ENCODE data around the gene ARFIP1.
"Not testable (repeated sequence)": the region's sequence is repeated elsewhere in the genome, so short reads cannot be mapped to it uniquely, and the experiment has no call there.

Gene ARFIP1

DNA sequence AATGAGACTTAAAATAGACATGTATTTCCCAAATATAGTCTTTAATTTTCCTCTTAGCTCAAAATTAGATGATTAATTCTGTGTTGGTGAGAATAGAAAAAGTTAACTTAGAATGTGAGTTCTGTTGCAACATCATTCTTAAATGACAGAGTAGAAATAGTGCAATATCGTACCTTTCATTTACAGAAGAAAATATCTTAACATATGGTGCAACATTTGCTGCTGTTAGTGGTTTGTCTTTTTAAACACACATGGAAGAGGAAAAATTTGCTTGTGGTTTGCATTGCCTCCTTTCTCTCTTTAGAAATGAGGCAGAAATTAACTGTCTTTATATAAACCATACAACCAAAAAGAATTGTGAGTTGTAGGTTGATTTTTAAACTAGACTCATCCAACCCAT lies 117.1 kb downstream of the ARFIP1 start:
- DNase-seq (ENCODE audit: low read depth in 2 of 2), result no peak

DNA sequence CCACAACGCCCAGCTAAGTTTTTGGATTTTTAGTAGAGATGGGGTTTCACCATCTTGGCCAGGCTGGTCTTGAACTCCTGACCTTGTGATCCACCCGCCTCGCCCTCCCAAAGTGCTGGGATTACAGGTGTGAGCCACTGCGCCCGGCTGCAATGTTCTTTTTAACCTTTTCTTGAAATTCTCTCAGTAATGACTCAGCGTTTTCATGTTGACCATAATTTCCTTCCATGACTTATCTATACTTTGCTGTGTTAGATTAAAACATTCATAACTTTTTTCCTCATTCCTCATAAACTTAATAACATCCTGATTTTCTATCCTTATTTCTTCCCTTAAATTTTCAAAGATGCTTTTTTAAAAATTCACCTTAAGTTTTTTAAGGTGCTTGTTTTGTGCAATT lies 118.4 kb downstream of the ARFIP1 start:
- DNase-seq (ENCODE audit: low read depth in 2 of 2), result not testable (repeated sequence)

DNA sequence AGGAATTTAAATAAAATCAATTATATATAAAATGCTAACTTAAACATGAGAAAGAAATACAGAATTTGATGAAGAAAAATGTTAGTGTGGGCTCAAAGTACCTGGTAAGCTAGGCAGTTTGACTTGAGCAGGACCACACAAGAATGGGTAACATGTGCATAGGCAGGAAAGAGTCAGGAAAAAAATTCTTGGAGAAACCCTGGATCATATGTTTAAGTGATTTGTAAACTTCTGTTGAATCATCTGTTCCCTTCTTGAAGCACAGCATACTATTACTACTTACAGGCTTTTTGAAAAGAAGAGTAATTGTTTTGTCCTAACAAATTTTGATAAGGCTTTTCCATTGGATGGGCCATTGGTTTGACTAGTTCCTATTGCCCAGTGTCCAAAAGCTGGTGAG lies 118.9 kb downstream of the ARFIP1 start:
- DNase-seq (ENCODE audit: low read depth in 2 of 2), result no peak

DNA sequence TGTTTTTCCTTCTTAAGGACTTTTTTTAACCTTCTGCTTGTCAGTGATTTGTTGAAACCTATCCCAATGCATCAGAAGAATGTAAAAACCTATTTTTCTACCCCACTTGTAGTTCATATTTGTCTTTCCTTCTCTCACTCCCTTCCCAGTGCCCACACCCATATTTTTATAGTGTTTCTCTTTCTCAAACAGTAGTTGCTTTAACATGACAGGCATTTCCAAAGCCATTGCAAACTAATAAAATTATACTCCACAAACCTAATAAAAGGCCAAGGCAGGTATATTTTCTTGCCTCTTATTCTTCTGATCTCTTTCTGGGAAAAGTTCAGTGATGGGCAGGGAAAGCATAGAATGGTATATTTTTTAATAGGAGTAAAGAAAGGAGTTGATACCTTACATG lies 120.6 kb downstream of the ARFIP1 start:
- no peak for DNase-seq (ENCODE audit: low read depth in 2 of 2)

DNA sequence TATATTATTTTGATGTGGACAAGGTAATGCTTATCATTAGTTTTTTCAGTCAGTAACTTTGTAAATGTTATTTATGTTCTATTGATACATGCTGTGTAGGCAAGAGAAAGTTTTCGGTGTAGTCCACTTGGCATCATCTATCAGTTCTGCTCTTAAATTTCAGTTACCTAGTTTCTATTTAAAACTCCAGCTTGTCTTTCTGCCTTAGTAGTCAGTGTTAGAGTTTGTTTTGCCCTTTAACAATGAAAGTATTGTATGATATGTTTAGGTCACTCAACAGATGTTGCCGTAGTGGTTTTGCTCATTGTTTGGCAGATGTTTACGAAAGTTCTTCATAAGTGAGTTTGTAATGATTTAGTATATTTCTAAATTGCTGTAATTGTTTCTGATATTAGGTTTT lies 121.5 kb downstream of the ARFIP1 start:
- DNase-seq (ENCODE audit: low read depth in 2 of 2), result no peak

DNA sequence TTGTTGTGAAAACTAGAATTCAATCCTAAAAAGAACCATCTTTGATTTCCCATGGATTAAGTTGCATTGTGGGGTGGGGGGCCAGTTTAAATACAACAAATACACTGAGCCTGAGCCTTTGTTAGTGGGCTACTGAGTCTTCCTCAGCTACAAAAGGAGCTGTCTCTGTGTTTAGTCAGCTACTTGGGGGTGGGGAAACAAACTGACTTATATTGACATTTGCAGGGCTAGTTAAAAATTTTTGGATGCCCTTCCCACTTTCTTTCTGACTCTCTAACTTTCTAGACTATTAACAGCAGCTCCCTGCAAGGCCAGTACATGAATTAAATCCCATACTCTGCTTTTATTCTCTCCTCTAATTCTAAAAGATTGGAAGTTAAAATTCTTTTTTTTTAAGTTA lies 123.9 kb downstream of the ARFIP1 start:
- no peak for DNase-seq (ENCODE audit: low read depth in 2 of 2)

DNA sequence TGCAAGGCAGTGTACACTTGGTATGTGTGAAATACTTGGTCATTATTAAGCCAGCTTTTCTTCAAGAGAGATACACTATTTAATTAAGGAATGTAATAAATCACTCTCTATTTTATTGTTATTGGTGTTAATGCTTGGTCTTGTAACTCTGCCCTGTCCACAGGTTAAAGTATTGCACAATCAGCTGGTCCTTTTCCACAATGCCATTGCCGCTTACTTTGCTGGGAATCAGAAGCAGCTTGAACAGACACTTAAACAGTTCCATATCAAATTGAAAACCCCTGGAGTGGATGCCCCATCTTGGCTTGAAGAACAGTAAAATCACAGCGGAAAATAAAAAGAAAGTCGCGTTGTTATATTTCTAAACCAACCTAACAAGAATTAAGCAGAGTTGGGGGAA lies 130.1 kb downstream of the ARFIP1 start:
- no peak for DNase-seq (ENCODE audit: low read depth in 2 of 2)

DNA sequence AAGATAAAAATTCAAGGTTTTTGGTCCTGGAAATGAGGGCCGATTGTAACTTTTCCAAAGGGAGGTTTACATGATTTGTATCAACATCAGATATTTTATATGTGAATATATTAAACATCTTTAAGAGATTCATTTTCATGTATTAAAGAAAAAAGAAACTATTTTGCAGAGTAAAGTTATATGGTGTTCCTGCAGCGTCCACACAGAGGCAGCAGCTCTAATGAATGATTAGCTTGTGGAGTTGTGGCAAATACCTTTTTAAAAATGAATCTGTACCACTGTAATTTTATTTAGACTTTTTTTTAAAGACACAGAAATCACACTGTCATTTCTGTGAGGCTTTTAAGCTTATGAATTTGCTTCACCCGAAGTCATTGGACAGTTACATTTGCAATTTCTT lies 130.8 kb downstream of the ARFIP1 start:
- no peak for DNase-seq (ENCODE audit: low read depth in 2 of 2)

DNA sequence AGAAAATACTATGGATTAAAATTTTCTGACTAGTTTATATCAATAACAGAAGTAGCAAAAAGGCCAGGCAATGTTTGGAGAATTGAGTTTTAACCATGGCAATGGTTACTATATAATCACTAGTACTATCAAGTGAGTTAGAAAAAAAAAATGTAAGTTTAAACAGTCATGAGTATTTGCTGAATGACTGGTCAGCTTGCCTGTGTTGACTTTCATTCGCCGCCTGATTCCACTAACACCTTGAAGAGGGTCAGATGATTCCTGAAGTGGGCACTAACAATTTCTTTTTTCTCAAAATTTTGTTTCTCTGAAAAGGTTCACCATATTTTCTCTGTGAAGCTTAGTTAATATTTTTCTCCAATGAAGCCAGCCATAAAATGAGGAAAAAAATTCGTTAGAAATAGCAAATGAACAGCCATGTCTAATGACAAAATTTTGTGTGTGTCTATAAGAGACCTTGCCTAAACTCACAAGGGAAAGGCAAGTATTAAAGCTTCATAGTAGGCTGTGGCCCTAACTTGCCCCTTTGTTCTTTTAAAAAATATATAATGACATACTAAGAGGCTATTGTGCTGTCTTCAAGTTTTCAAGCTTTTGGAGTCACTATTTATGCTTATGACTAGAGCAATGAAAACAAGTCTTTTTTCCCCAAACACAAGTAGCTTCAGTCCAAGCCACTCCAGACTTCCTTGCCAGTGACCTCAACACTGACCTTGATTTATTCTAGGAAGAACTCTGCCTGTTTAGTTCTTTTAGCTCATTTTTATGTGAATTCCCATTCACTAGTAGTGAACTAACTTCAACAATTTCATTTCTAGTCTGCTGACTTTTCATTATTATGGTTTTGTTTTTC lies 138.0 kb downstream of the ARFIP1 start:
- DNase-seq (ENCODE audit: low read depth in 2 of 2), result no peak

DNA sequence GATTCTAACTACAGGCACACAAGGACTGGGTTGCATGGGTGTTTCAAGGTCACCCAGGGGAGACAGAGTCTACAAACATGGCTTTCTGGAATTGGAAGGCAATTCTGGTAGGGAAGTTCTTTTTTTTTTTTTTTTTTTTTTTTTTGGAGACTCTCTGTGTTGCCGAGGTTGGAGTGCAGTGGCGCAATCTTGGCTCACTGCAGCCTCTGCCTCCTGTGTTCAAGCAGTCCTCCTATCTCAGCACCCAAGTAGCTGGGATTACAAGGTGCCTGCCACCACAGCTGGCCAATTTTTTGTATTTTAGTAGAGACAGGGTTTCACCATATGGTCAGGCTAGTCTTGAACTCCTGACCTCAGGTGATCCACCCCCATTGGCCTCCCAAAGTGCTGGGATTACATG lies 140.1 kb downstream of the ARFIP1 start:
- no peak for DNase-seq (ENCODE audit: low read depth in 2 of 2)

DNA sequence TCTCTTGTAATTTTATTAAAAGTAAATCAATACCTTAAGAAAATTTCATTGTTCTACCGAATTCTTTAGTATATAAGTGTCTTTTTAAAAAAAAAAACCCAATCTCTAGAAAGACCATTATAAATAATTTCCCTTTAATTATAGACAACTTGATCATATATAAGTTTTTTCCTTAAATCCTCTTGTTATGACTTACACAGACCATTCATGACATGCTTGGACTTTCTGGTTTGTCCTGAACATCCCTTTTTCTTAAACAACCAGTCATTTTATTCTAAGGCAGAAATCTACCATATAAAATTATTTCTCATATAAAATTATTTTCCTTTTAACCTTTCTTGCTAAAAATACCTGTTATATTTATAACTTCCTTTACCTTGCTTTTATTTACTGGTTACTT lies 141.0 kb downstream of the ARFIP1 start:
- DNase-seq (ENCODE audit: low read depth in 2 of 2), result no peak

DNA sequence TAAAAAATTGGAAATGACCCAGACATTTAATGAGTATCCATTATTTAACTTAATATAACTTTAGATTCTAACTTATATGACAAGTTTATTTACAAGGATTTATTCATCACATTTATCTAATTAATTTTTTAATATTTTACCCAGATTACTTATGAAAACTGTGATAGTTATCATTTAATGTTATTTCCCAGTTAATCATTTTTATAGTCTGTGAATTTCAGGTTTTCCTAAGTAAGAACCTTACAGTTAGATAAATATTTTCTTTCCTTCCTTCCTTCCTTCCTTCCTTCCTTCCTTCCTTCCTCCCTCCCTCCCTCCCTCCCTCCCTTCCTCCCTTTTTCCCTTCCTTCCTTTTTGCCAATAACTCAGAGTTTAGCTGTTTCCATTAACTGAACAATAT lies 141.5 kb downstream of the ARFIP1 start:
- DNase-seq (ENCODE audit: low read depth in 2 of 2), result no peak

DNA sequence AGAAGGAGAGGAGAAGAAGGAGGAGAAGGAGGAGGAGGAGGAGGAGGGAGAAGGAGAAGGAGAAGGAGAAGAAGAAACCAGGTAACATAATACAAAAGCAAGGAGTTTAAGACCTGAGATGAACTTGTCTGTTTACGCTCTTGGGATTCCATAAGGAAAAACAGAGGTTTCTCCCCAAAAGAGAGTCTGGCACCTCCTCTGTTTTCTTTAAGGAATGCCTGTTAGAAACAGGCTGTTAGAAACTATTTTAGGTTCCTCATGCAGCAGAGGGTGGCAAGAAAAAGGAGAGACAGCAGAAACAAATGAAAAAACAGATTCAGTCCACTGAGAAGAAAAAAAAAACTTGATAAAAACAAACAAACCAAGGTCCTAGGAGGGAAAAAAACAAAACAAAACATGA lies 146.1 kb downstream of the ARFIP1 start:
- DNase-seq (ENCODE audit: low read depth in 2 of 2), result no peak

DNA sequence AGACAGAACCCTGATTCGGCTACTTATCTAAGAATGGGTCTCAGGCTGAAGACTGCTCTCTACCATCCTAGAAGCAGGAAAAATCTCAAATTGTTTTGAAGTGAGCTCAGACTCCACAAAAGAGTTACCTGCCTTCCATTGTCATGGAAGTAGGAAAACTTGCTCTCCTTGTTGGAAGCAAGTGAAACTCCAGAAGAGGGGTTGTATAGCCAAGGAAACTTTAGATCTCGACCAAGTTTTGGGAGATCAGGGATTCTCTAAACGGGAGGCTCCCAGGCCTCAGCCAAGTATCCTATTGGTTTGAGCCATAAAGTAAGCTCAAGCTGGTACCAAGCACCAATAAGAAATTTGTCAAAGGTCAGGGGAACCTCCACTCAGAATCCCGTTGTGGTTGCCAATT lies 147.2 kb downstream of the ARFIP1 start:
- DNase-seq (ENCODE audit: low read depth in 2 of 2), result no peak

DNA sequence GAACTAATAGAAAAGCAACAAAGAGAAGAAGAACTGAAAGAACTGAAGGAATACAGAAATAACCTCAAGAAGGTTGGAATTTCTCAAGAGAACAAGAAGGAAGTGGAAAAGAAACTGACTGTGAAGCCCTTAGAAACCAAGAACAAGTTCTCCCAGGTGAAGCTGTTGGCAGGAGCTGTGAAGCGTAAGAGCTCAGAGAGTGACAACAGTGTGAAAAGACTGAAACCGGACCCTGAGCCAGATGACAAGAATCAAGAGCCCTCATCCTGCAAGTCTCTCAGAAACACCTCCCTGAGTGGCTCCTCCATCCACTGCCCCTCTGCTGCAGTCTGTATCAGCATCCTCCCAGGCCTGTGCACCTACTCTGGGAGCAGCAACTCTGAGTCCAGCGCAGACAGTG lies 148.0 kb downstream of the ARFIP1 start:
- DNase-seq (ENCODE audit: low read depth in 2 of 2), result no peak

DNA sequence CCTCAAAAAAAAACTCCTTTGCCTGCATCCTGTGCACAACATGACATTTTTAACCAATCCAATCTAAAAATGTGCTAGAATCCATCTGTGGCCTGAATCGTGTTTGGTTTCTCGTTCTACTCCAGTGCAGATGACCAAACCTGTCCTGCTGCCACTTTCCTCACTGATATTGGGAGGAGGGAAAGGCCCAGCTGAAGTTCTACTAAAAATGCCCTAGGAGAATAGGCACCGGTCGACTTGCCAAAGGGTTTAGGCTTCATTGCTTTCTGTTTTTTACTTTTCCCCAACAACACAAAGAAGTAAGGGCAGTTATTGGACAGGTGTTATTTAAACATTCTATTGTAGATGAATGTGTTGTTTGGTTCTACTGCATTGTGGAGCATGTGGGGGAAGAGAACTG lies 148.5 kb downstream of the ARFIP1 start:
- no peak for DNase-seq (ENCODE audit: low read depth in 2 of 2)

DNA sequence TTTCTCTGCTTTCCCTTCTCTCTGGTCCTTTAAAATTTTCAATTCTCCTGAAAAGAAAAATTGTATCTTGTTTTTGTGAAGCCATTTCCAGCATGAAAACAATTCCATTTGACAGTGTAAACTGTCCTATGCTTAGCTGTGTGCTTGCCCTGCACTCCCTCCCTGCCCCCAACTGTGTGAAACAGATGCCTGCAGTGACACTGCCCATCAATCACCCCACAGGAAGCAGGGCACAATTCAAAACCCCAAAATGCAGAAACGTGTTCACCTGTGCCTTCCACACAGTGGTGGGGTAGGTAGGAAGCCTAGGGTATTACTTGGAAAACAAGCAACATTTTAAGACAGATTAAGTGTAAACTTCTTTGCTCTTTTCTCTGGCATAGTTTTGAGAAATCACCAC lies 150.1 kb downstream of the ARFIP1 start:
- DNase-seq (ENCODE audit: low read depth in 2 of 2), result no peak

DNA sequence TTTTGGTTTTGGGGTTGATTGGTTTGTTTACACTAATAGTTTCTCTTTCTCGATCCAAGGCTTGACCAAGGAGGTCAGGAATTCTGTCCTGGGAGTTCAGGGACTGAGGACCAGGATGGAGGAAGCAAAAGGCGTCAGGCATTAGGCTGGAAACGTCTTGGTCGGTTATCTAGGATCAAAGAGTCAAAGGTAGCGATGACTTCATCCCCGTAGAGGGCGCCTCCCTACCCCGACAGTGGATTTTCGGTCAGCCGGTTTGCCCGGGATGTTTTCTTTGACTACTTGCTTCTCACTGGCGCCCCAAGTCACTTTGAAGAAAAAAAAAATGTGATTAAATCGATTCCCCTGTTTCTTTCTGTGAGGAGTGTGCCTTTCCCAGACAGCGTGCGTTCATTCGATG lies 155.4 kb downstream of the ARFIP1 start:
- no peak for DNase-seq (ENCODE audit: low read depth in 2 of 2)

DNA sequence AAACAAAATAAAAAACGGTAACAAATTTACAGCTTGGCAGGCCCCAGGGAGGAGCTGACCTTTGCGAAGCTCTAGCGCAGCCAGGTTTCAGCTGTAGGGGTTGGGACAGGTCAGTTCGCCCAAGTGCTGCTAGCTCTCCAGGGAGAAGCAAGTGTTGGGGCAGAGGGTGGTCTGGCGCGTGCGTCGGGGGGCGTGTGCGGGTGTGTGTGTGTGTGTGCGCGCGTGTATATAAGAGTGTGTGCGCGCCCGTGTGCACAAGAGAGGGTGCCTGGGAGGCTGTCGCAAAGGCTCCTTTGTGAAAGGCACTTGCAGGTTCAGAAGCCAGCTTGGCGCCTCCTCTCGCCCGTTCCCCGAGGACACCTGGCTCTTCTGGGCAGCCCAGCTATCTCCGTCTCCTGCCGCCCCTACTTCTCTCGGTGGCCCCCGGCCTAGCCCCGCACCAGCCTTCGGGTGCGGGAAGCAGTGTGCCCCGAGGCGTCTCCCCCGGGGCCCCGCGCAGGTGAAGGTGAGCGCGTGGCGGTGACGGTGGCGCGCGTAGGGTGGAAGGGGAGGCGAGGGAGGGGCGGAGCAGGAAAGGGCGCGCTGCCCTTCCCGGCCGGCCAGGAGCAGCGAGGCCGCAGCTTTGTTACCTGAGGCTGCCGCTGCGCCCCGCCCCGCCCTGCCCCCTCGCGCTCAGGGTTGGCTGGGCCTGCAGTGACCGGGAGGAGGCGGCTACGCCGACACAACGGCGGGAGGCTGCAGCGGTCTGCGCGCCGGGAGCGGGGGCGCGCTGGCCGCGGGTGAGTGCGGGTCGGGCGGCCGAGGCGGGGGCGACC lies 156.1 kb downstream of the ARFIP1 start, which contains the start of gene FHDC1:
TSS of gene FHDC1 (plus strand) at position 693 of the 815 bp plus-strand sequence. CDS start 6,735 bp downstream, outside the sequence.
- DNase-seq (ENCODE audit: low read depth in 2 of 2), result no peak

DNA sequence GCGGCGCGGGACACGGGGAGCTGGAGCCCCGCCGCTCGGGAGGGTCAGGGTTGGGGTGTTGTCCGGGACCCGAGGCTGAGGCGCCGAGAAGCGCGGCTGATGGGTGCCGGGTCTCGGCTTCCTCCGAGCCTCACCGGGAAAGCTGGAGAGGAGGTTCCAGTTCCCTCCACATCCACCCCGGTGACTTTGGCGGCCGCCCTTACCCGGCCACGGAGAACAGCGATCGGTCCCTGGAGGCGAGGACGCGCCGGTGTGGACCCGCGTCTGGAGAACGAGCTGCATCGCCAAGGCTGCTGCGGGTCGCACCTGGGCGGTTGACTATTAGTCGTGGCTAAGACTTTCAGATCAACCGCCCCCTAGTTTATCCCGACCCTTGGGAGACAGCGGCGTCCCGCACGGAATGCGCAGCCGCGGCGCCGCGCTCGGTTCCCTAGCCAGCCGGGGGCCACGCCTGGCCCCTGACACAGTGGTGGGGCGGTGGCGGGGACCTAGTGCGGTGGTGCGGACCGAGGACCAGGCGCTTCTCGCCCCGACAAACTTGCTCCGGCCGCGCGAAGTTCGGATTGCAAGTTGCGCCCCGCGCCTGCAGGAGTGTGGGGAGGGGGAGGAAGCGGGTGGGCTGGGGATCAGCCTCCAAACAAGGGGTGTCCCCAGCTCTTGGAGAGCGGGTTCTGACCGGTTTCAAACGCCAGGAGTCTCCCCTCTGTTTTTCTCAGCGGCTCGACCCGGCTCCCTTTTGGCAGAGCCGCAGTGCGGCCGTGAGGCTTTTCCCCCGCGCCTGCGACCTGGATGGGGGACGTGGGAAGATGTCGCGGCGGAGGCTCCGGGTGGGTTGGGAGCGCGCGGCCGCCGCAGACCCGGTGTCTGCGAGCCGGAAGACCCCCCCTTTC lies 156.9 kb downstream of the ARFIP1 start:
- no peak for DNase-seq (ENCODE audit: low read depth in 2 of 2)

DNA sequence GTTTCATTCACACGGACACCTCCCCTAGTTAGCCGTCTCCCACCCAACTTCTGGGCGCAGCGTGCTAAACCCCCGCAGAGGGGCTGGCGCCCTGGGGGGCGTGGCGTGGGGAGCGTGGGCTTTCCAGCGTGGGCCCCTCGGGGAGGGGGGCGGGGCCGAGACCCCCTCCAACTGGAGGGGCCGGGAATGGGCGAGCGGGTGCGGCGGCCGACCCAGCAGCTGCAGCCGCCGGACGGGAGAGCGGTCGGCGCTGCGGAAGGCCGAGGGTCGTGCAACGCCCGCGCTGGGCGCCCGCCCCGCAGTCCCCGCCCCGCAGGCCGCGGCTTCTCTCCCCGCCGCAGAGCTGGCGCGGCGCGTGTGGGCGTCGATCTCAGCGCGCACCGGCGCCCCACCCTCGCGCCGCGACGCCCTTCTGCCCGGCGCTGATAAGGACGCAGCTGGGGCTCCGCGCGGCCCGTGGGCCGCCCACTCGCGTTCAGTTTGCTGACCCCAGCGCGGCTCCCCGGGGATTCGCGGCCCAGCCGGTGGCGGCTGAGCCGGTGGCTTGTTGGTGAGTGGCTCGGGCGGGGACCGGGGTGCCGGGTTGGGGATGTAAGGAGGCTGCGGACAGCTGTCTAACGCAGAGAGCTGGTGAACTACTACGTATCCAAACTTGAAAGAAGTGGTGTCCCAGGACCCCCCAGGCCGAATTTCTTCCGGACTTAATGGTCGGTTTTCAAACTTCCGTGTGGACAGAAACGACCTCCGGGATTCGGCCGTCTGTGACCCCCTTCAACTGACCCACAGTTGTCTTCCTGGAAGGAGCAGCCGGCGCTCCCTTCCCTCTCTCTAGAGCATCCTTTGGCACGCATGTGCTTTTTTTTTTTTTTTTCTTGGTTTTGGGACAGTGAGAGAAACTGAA lies 157.8 kb downstream of the ARFIP1 start:
- DNase-seq (ENCODE audit: low read depth in 2 of 2), result no peak

Data from activated CD8-positive, alpha-beta memory T cell treated with anti-CD3 and anti-CD28 coated beads for 4 hours (primary cell).